ENCODE measurements around the gene SLX9. TPM values are rescaled to one million over a fixed set of nuclear protein-coding genes. Genes with fewer than 3 reads are reported as not detected.

SLX9 gene
- total RNA-seq, 2 experiments from 2014 or later = 18.6 to 61.6 TPM

GRCh38 chr21:44933199-44933917 is 6.5 kb upstream of the SLX9 start:
- ChIA-PET CTCF (ENCODE audit: unreplicated experiment) (interaction anchor here (0.6 kb wide), 1 partner anchor 116 kb away, joined by 5 read pairs; the partner anchor contains the start of gene SUMO3), POLR2A (no interaction called here)
- H4K20me1 ChIP-seq (ENCODE audit: insufficient read depth, low read length) = no peaks in the 10 kb centered on the region
- no peak overlapping the region for H3K4me3 ChIP-seq (ENCODE audit: low read depth, low read length, poor library complexity, severe bottlenecking)
- H3K4me1 ChIP-seq (ENCODE audit: insufficient read depth, low read length, poor library complexity, severe bottlenecking) = peaks cover 35% of the 10 kb centered on the region
- H3K36me3 ChIP-seq (ENCODE audit: insufficient read depth, low read length) = no peaks in the 10 kb centered on the region
- no peak overlapping the region for H3K4me2 ChIP-seq (ENCODE audit: low read length)
- no peaks in the 10 kb centered on the region for H3K9me3 ChIP-seq (ENCODE audit: low read length)
- no peak overlapping the region for H3K27ac ChIP-seq (ENCODE audit: low read depth, low read length, poor library complexity, severe bottlenecking)
- no peak for DNase-seq (ENCODE audit: low spot score)
- no peaks in the 10 kb centered on the region for H3K79me2 ChIP-seq (ENCODE audit: insufficient read depth, low read depth, low read length)
- no peak overlapping the region for H2AFZ ChIP-seq (ENCODE audit: low read length)
- H3K9me2 ChIP-seq (ENCODE audit: insufficient read depth, low read length) = no peaks in the 10 kb centered on the region
- BruUV-seq (replicated peaks) = no TSS peak
- intact Hi-C loops (cut with micrococcal nuclease; ENCODE audit: unreplicated experiment) = loop anchor here (5.0 kb wide), 1 partner anchor 116 kb away; the partner anchor contains the start of gene SUMO3
- TF ChIP-seq EZH2phosphoT487 (IDR thresholded peaks at IDR 0.05; ENCODE audit: borderline replicate concordance, low read depth, low read length) (no peak), CTCF (conservative IDR thresholded peaks at IDR 0.05; ENCODE audit: low read length) (no peak)

GRCh38 chr21:44933918-44934260 is 5.9 kb upstream of the SLX9 start:
- no peak overlapping the region for H3K4me3 ChIP-seq (ENCODE audit: low read depth, low read length, poor library complexity, severe bottlenecking)
- TF ChIP-seq CTCF (conservative IDR thresholded peaks at IDR 0.05; ENCODE audit: low read length) (no peak), EZH2phosphoT487 (IDR thresholded peaks at IDR 0.05; ENCODE audit: borderline replicate concordance, low read depth, low read length) (no peak)
- H3K79me2 ChIP-seq (ENCODE audit: insufficient read depth, low read depth, low read length) = no peaks in the 10 kb centered on the region
- intact Hi-C loops (cut with micrococcal nuclease; ENCODE audit: unreplicated experiment) = loop anchor here (5.0 kb wide), 1 partner anchor 117 kb away; the partner anchor contains the start of gene SUMO3
- no peaks in the 10 kb centered on the region for H3K36me3 ChIP-seq (ENCODE audit: insufficient read depth, low read length)
- H2AFZ ChIP-seq (ENCODE audit: low read length) = no peak overlapping the region
- ChIA-PET POLR2A (no interaction called here), CTCF (ENCODE audit: unreplicated experiment) (interaction anchor here (0.6 kb wide), 1 partner anchor 116 kb away, joined by 5 read pairs; the partner anchor contains the start of gene SUMO3)
- no peak overlapping the region for H3K4me2 ChIP-seq (ENCODE audit: low read length)
- no TSS peak for BruUV-seq (replicated peaks)
- H3K9me3 ChIP-seq (ENCODE audit: low read length) = no peaks in the 10 kb centered on the region
- no peaks in the 10 kb centered on the region for H3K9me2 ChIP-seq (ENCODE audit: insufficient read depth, low read length)
- H3K4me1 ChIP-seq (ENCODE audit: insufficient read depth, low read length, poor library complexity, severe bottlenecking) = peaks cover 36% of the 10 kb centered on the region
- H3K27ac ChIP-seq (ENCODE audit: low read depth, low read length, poor library complexity, severe bottlenecking) = no peak overlapping the region
- H4K20me1 ChIP-seq (ENCODE audit: insufficient read depth, low read length) = no peaks in the 10 kb centered on the region
- no peak for DNase-seq (ENCODE audit: low spot score)

GRCh38 chr21:44934276-44934675 is 5.6 kb upstream of the SLX9 start:
- POLR2A ChIA-PET = no interaction called here
- Histone ChIP-seq H3K9me2 (ENCODE audit: insufficient read depth, low read length) (no peaks in the 10 kb centered on the region), H3K79me2 (ENCODE audit: insufficient read depth, low read depth, low read length) (no peaks in the 10 kb centered on the region), H3K9me3 (ENCODE audit: low read length) (no peaks in the 10 kb centered on the region), H3K4me1 (ENCODE audit: insufficient read depth, low read length, poor library complexity, severe bottlenecking) (peaks cover 40% of the 10 kb centered on the region), H3K27ac (ENCODE audit: low read depth, low read length, poor library complexity, severe bottlenecking) (no peak overlapping the region), H2AFZ (ENCODE audit: low read length) (no peak overlapping the region), H4K20me1 (ENCODE audit: insufficient read depth, low read length) (no peaks in the 10 kb centered on the region), H3K4me2 (ENCODE audit: low read length) (no peak overlapping the region), H3K36me3 (ENCODE audit: insufficient read depth, low read length) (no peaks in the 10 kb centered on the region), H3K4me3 (ENCODE audit: low read depth, low read length, poor library complexity, severe bottlenecking) (no peak overlapping the region)
- TF ChIP-seq CTCF (conservative IDR thresholded peaks at IDR 0.05; ENCODE audit: low read length) = no peak
- no peak for TF ChIP-seq EZH2phosphoT487 (IDR thresholded peaks at IDR 0.05; ENCODE audit: borderline replicate concordance, low read depth, low read length)
- CTCF ChIA-PET (ENCODE audit: unreplicated experiment) = no interaction called here
- intact Hi-C loops (cut with micrococcal nuclease; ENCODE audit: unreplicated experiment) = loop anchor here (5.0 kb wide), 1 partner anchor 117 kb away; the partner anchor contains the start of gene SUMO3
- no TSS peak for BruUV-seq (replicated peaks)
- DNase-seq (ENCODE audit: low spot score) = no peak
